ENCODE data around the gene BMERB1. TPM values are rescaled to one million over a fixed set of nuclear protein-coding genes. Genes with fewer than 3 reads are reported as not detected.

The BMERB1 gene
- total RNA-seq, 1 donor from 2014 or later = 47.9 TPM

DNA sequence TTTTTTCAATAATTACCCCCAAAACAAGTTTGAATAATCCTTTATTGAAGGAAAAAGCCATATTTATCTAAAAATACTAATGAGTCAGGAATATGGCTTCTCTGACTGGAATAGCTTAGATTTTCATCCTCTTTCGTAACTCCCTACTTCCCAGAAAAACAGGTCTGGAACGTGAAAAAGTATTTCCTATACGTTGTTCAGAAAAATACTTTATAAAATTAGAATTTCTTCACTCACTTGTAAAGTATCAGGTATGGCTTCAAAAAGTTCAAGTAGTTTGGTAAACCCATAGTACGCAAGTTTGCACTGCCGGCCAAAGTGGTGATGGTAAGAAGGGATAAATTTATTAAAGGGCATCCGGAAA is 174.9 kb downstream of the BMERB1 start:
- peaks cover 71% of the 10 kb centered on the region for H3K36me3 Mint-ChIP-seq (ENCODE audit: unreplicated experiment)
- TF ChIP-seq, protein P1, sequence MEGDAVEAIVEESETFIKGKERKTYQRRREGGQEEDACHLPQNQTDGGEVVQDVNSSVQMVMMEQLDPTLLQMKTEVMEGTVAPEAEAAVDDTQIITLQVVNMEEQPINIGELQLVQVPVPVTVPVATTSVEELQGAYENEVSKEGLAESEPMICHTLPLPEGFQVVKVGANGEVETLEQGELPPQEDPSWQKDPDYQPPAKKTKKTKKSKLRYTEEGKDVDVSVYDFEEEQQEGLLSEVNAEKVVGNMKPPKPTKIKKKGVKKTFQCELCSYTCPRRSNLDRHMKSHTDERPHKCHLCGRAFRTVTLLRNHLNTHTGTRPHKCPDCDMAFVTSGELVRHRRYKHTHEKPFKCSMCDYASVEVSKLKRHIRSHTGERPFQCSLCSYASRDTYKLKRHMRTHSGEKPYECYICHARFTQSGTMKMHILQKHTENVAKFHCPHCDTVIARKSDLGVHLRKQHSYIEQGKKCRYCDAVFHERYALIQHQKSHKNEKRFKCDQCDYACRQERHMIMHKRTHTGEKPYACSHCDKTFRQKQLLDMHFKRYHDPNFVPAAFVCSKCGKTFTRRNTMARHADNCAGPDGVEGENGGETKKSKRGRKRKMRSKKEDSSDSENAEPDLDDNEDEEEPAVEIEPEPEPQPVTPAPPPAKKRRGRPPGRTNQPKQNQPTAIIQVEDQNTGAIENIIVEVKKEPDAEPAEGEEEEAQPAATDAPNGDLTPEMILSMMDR (IDR thresholded peaks at IDR 0.05) = no peak
- no peak overlapping the region for H3K4me3 Mint-ChIP-seq (ENCODE audit: unreplicated experiment)
- H3K27ac Mint-ChIP-seq (ENCODE audit: unreplicated experiment) = no peak overlapping the region
- no peaks in the 10 kb centered on the region for H3K4me1 Mint-ChIP-seq (ENCODE audit: unreplicated experiment)
- no peaks in the 10 kb centered on the region for H3K9me3 Mint-ChIP-seq (ENCODE audit: unreplicated experiment)
- no peaks in the 10 kb centered on the region for H3K27me3 Mint-ChIP-seq (ENCODE audit: unreplicated experiment)
- DNase-seq (ENCODE audit: extremely low spot score, unreplicated experiment) = no peak

DNA sequence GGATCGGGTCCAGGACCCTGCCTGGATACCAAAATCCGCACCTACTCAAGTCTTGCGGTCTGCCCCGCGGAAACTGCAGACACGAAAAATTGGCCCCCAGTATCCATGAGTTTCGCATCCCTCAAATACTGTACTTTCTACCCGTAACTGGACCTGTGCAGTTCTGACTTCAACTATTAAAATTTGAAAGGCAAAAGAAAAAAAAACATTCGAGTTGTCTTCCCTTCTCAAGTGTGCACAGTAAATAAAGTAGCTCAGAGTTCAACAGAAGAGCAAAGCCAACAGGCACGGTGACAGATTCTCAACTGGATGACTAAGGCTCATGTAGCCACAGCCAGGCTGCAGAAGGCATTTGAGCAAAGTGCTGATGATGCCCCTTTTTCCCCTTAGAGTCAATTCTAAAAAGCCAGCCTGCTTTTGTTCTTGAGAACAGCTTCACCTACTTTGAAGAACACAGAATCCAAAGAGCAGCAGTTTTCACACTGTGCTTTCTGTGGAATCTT is 176.0 kb downstream of the BMERB1 start:
- H3K27me3 Mint-ChIP-seq (ENCODE audit: unreplicated experiment) = no peaks in the 10 kb centered on the region
- H3K4me1 Mint-ChIP-seq (ENCODE audit: unreplicated experiment) = no peaks in the 10 kb centered on the region
- H3K4me3 Mint-ChIP-seq (ENCODE audit: unreplicated experiment) = no peak overlapping the region
- no peak for DNase-seq (ENCODE audit: extremely low spot score, unreplicated experiment)
- TF ChIP-seq, protein P1 (IDR thresholded peaks at IDR 0.05) = no peak
- H3K9me3 Mint-ChIP-seq (ENCODE audit: unreplicated experiment) = no peaks in the 10 kb centered on the region
- H3K36me3 Mint-ChIP-seq (ENCODE audit: unreplicated experiment) = peaks cover 65% of the 10 kb centered on the region
- no peak overlapping the region for H3K27ac Mint-ChIP-seq (ENCODE audit: unreplicated experiment)

DNA sequence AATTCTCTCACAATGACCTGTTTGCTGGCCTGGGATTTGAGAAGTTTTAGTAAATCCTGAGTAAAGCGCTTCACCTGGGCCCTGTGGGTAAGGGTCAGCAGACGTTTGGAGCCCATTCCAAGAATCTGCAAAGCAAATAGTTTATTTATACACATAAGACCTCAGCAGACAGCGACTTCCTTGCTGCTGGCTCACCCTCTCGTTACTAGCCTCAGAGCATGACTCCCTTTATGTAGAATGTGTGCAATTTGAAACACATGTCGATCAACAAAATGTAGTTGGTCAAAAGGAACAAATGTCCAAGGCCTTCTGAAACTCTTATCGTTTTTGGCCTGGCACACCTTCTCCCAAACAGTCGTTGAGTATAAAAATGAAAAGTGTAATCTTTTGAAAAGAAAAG is 177.2 kb downstream of the BMERB1 start:
- Mint-ChIP-seq H3K27ac (ENCODE audit: unreplicated experiment) (no peak overlapping the region), H3K4me1 (ENCODE audit: unreplicated experiment) (no peaks in the 10 kb centered on the region), H3K4me3 (ENCODE audit: unreplicated experiment) (no peak overlapping the region), H3K36me3 (ENCODE audit: unreplicated experiment) (peaks cover 62% of the 10 kb centered on the region), H3K27me3 (ENCODE audit: unreplicated experiment) (no peaks in the 10 kb centered on the region), H3K9me3 (ENCODE audit: unreplicated experiment) (no peaks in the 10 kb centered on the region)
- TF ChIP-seq, protein P1 (IDR thresholded peaks at IDR 0.05) = no peak
- DNase-seq (ENCODE audit: extremely low spot score, unreplicated experiment) = no peak

DNA sequence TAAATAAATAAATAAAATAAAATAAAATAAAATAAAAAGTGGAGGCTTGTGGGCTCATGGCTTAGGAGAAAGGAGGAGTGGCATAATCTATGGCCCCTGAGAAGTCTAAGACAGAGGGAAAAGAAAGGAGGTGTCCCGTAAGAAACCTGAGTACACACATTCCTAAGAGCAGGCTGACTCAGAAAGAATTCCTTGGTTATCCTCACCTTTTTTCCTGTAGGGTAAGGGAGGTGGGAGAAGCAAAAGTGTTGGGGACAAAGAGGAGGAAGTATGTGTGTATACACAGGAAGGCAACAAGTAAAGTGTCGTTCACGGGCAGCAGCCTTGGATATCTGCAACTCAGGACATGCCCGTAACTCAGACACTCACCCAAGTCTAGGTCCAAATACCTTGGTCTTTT is 179.3 kb downstream of the BMERB1 start:
- H3K36me3 Mint-ChIP-seq (ENCODE audit: unreplicated experiment) = peaks cover 64% of the 10 kb centered on the region
- TF ChIP-seq, protein P1 (IDR thresholded peaks at IDR 0.05) = no peak
- no peaks in the 10 kb centered on the region for H3K27me3 Mint-ChIP-seq (ENCODE audit: unreplicated experiment)
- H3K27ac Mint-ChIP-seq (ENCODE audit: unreplicated experiment) = no peak overlapping the region
- no peak for DNase-seq (ENCODE audit: extremely low spot score, unreplicated experiment)
- no peaks in the 10 kb centered on the region for H3K4me1 Mint-ChIP-seq (ENCODE audit: unreplicated experiment)
- no peak overlapping the region for H3K4me3 Mint-ChIP-seq (ENCODE audit: unreplicated experiment)
- no peaks in the 10 kb centered on the region for H3K9me3 Mint-ChIP-seq (ENCODE audit: unreplicated experiment)

DNA sequence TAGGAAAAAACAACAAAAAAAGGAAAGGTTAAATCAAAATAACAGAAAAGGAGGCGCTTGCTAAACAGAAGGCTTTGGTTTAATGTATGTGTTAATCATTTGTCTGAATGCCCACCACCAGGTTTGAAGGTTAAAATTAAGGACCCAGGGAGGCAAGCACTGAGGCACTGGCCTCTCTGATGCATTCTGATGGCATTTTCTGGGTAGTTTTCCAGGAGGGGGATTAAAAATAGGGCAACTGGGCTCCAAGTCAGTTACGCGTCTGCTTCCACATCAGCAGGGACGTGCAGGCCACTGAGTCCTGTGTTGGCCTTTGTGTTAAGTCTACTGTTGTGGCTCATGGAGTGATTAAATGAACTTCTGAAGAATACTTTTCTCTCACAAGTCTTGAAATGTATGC is 181.6 kb downstream of the BMERB1 start:
- peaks cover 64% of the 10 kb centered on the region for H3K36me3 Mint-ChIP-seq (ENCODE audit: unreplicated experiment)
- H3K4me3 Mint-ChIP-seq (ENCODE audit: unreplicated experiment) = no peak overlapping the region
- no peaks in the 10 kb centered on the region for H3K4me1 Mint-ChIP-seq (ENCODE audit: unreplicated experiment)
- no peak overlapping the region for H3K27ac Mint-ChIP-seq (ENCODE audit: unreplicated experiment)
- no peaks in the 10 kb centered on the region for H3K27me3 Mint-ChIP-seq (ENCODE audit: unreplicated experiment)
- DNase-seq (ENCODE audit: extremely low spot score, unreplicated experiment) = no peak
- no peaks in the 10 kb centered on the region for H3K9me3 Mint-ChIP-seq (ENCODE audit: unreplicated experiment)
- TF ChIP-seq, protein P1 (IDR thresholded peaks at IDR 0.05) = no peak
